ENCODE results near the gene PPP1R14C. TPM values are rescaled to one million over a fixed set of nuclear protein-coding genes. Genes with fewer than 3 reads are reported as not detected.

PPP1R14C gene
- total and polyA plus RNA-seq, 4 donors: 0.18 to 2.8 (median 0.48) TPM

GRCh38 chr6:150276937-150277742, 134.3 kb downstream of the PPP1R14C start:
- Histone ChIP-seq H3K27me3 (ENCODE audit: control insufficient read depth in 1 of 2, insufficient read depth in 2 of 2, low read length in 1 of 2) (no peaks in the 10 kb centered on the region), H3K36me3 (ENCODE audit: control insufficient read depth in 1 of 2, insufficient read depth in 2 of 2, low read length in 1 of 2) (no peaks in the 10 kb centered on the region), H3K9me3 (ENCODE audit: control insufficient read depth, low read length) (no peaks in the 10 kb centered on the region), H3K27ac (ENCODE audit: low read depth in 1 of 2, low read length in 2 of 2) (no peak overlapping the region), H3K4me3 (ENCODE audit: low read length in 2 of 2) (no peak overlapping the region), H3K4me1 (ENCODE audit: control insufficient read depth in 1 of 2, insufficient read depth in 2 of 2, low read length in 2 of 2) (no peaks in the 10 kb centered on the region)
- WGBS, 2 donors: 83 to 85% methylated on average over 10 of the region's 10 CpGs
- intact Hi-C loops (cut with DNase I): no loop called here
- no peak for DNase-seq
- ATAC-seq (ENCODE audit: low FRiP score): no peak

GRCh38 chr6:150279533-150279932, 136.7 kb downstream of the PPP1R14C start:
- intact Hi-C loops (cut with DNase I): no loop called here
- ATAC-seq (ENCODE audit: low FRiP score) (no peak), DNase-seq (no peak)
- Histone ChIP-seq H3K9me3 (ENCODE audit: control insufficient read depth, low read length) (peaks cover 2% of the 10 kb centered on the region), H3K27me3 (ENCODE audit: control insufficient read depth in 1 of 2, insufficient read depth in 2 of 2, low read length in 1 of 2) (no peaks in the 10 kb centered on the region), H3K4me3 (ENCODE audit: low read length in 2 of 2) (no peak overlapping the region), H3K27ac (ENCODE audit: low read depth in 1 of 2, low read length in 2 of 2) (no peak overlapping the region), H3K36me3 (ENCODE audit: control insufficient read depth in 1 of 2, insufficient read depth in 2 of 2, low read length in 1 of 2) (no peaks in the 10 kb centered on the region), H3K4me1 (ENCODE audit: control insufficient read depth in 1 of 2, insufficient read depth in 2 of 2, low read length in 2 of 2) (no peaks in the 10 kb centered on the region)
- 91 to 92% methylated on average over 1 of the region's 1 CpG for WGBS, 2 donors

- Histone ChIP-seq H3K4me1 (ENCODE audit: control insufficient read depth in 1 of 2, insufficient read depth in 2 of 2, low read length in 2 of 2) (no peaks in the 10 kb centered on the region), H3K27ac (ENCODE audit: low read depth in 1 of 2, low read length in 2 of 2) (no peak overlapping the region), H3K36me3 (ENCODE audit: control insufficient read depth in 1 of 2, insufficient read depth in 2 of 2, low read length in 1 of 2) (no peaks in the 10 kb centered on the region), H3K9me3 (ENCODE audit: control insufficient read depth, low read length) (peaks cover 2% of the 10 kb centered on the region), H3K4me3 (ENCODE audit: low read length in 2 of 2) (no peak overlapping the region), H3K27me3 (ENCODE audit: control insufficient read depth in 1 of 2, insufficient read depth in 2 of 2, low read length in 1 of 2) (no peaks in the 10 kb centered on the region)
- intact Hi-C loops (cut with DNase I): no loop called here
- WGBS, 2 donors: 91 to 100% methylated on average over 1 of the region's 1 CpG
- DNase-seq: no peak
- ATAC-seq (ENCODE audit: low FRiP score): no peak
Measured at GRCh38 chr6:150280703-150281102, 137.9 kb downstream of the PPP1R14C start.

- Histone ChIP-seq H3K4me3 (ENCODE audit: low read length in 2 of 2) (no peak overlapping the region), H3K27me3 (ENCODE audit: control insufficient read depth in 1 of 2, insufficient read depth in 2 of 2, low read length in 1 of 2) (no peaks in the 10 kb centered on the region), H3K4me1 (ENCODE audit: control insufficient read depth in 1 of 2, insufficient read depth in 2 of 2, low read length in 2 of 2) (no peaks in the 10 kb centered on the region), H3K9me3 (ENCODE audit: control insufficient read depth, low read length) (peaks cover 2% of the 10 kb centered on the region), H3K27ac (ENCODE audit: low read depth in 1 of 2, low read length in 2 of 2) (no peak overlapping the region), H3K36me3 (ENCODE audit: control insufficient read depth in 1 of 2, insufficient read depth in 2 of 2, low read length in 1 of 2) (no peaks in the 10 kb centered on the region)
- no peak for ATAC-seq (ENCODE audit: low FRiP score)
- DNase-seq: no peak
- intact Hi-C loops (cut with DNase I): no loop called here
Measured at GRCh38 chr6:150281767-150282166, 138.9 kb downstream of the PPP1R14C start.

- Histone ChIP-seq H3K36me3 (ENCODE audit: control insufficient read depth in 1 of 2, insufficient read depth in 2 of 2, low read length in 1 of 2) (no peaks in the 10 kb centered on the region), H3K27ac (ENCODE audit: low read depth in 1 of 2, low read length in 2 of 2) (no peak overlapping the region), H3K27me3 (ENCODE audit: control insufficient read depth in 1 of 2, insufficient read depth in 2 of 2, low read length in 1 of 2) (peaks cover 0 to 1% of the 10 kb centered on the region in 2 donors), H3K9me3 (ENCODE audit: control insufficient read depth, low read length) (peaks cover 2% of the 10 kb centered on the region), H3K4me1 (ENCODE audit: control insufficient read depth in 1 of 2, insufficient read depth in 2 of 2, low read length in 2 of 2) (no peaks in the 10 kb centered on the region), H3K4me3 (ENCODE audit: low read length in 2 of 2) (no peak overlapping the region)
- DNase-seq: no peak
- intact Hi-C loops (cut with DNase I): no loop called here
- ATAC-seq (ENCODE audit: low FRiP score): no peak
Measured at GRCh38 chr6:150282806-150283205, 140.0 kb downstream of the PPP1R14C start.

GRCh38 chr6:150286460-150286859, 143.6 kb downstream of the PPP1R14C start:
- ATAC-seq (ENCODE audit: low FRiP score): no peak
- intact Hi-C loops (cut with DNase I): no loop called here
- no peaks in the 10 kb centered on the region for H3K36me3 ChIP-seq (ENCODE audit: control insufficient read depth in 1 of 2, insufficient read depth in 2 of 2, low read length in 1 of 2)

GRCh38 chr6:150286912-150287311, 144.1 kb downstream of the PPP1R14C start:
- Histone ChIP-seq H3K4me1 (ENCODE audit: control insufficient read depth in 1 of 2, insufficient read depth in 2 of 2, low read length in 2 of 2) (no peaks in the 10 kb centered on the region), H3K27me3 (ENCODE audit: control insufficient read depth in 1 of 2, insufficient read depth in 2 of 2, low read length in 1 of 2) (peaks cover 0 to 1% of the 10 kb centered on the region in 2 donors), H3K27ac (ENCODE audit: low read depth in 1 of 2, low read length in 2 of 2) (no peak overlapping the region), H3K36me3 (ENCODE audit: control insufficient read depth in 1 of 2, insufficient read depth in 2 of 2, low read length in 1 of 2) (no peaks in the 10 kb centered on the region), H3K4me3 (ENCODE audit: low read length in 2 of 2) (no peak overlapping the region), H3K9me3 (ENCODE audit: control insufficient read depth, low read length) (peaks cover 2% of the 10 kb centered on the region)
- ATAC-seq (ENCODE audit: low FRiP score): no peak
- WGBS, 2 donors: 75 to 76% methylated on average over 2 of the region's 2 CpGs
- no peak for DNase-seq
- intact Hi-C loops (cut with DNase I): no loop called here

More at GRCh38 chr6:150286460-150286859, 143.6 kb downstream of the PPP1R14C start:
- Histone ChIP-seq H3K4me3 (ENCODE audit: low read length in 2 of 2) (no peak overlapping the region), H3K9me3 (ENCODE audit: control insufficient read depth, low read length) (peaks cover 2% of the 10 kb centered on the region), H3K4me1 (ENCODE audit: control insufficient read depth in 1 of 2, insufficient read depth in 2 of 2, low read length in 2 of 2) (no peaks in the 10 kb centered on the region), H3K27me3 (ENCODE audit: control insufficient read depth in 1 of 2, insufficient read depth in 2 of 2, low read length in 1 of 2) (peaks cover 0 to 1% of the 10 kb centered on the region in 2 donors), H3K27ac (ENCODE audit: low read depth in 1 of 2, low read length in 2 of 2) (no peak overlapping the region)
- WGBS, 2 donors: 78 to 85% methylated on average over 2 of the region's 2 CpGs
- no peak for DNase-seq

- Histone ChIP-seq H3K27me3 (ENCODE audit: control insufficient read depth in 1 of 2, insufficient read depth in 2 of 2, low read length in 1 of 2) (peaks cover 0 to 1% of the 10 kb centered on the region in 2 donors), H3K9me3 (ENCODE audit: control insufficient read depth, low read length) (no peaks in the 10 kb centered on the region), H3K27ac (ENCODE audit: low read depth in 1 of 2, low read length in 2 of 2) (no peak overlapping the region), H3K36me3 (ENCODE audit: control insufficient read depth in 1 of 2, insufficient read depth in 2 of 2, low read length in 1 of 2) (no peaks in the 10 kb centered on the region), H3K4me1 (ENCODE audit: control insufficient read depth in 1 of 2, insufficient read depth in 2 of 2, low read length in 2 of 2) (no peaks in the 10 kb centered on the region), H3K4me3 (ENCODE audit: low read length in 2 of 2) (no peak overlapping the region)
- ATAC-seq (ENCODE audit: low FRiP score): no peak
- intact Hi-C loops (cut with DNase I): no loop called here
- WGBS, 2 donors: 77 to 79% methylated on average over 4 of the region's 4 CpGs
- DNase-seq: no peak
Measured at GRCh38 chr6:150288456-150288855, 145.6 kb downstream of the PPP1R14C start.

GRCh38 chr6:150289454-150290071, 146.7 kb downstream of the PPP1R14C start:
- Histone ChIP-seq H3K9me3 (ENCODE audit: control insufficient read depth, low read length) (no peaks in the 10 kb centered on the region), H3K36me3 (ENCODE audit: control insufficient read depth in 1 of 2, insufficient read depth in 2 of 2, low read length in 1 of 2) (no peaks in the 10 kb centered on the region), H3K27ac (ENCODE audit: low read depth in 1 of 2, low read length in 2 of 2) (no peak overlapping the region), H3K4me3 (ENCODE audit: low read length in 2 of 2) (no peak overlapping the region), H3K27me3 (ENCODE audit: control insufficient read depth in 1 of 2, insufficient read depth in 2 of 2, low read length in 1 of 2) (peaks cover 0 to 1% of the 10 kb centered on the region in 2 donors), H3K4me1 (ENCODE audit: control insufficient read depth in 1 of 2, insufficient read depth in 2 of 2, low read length in 2 of 2) (no peaks in the 10 kb centered on the region)
- no peak for ATAC-seq (ENCODE audit: low FRiP score)
- intact Hi-C loops (cut with DNase I): no loop called here
- no peak for DNase-seq
- 87% methylated on average over 8 of the region's 8 CpGs for WGBS, 2 donors
